SU-DHL-6 (cell line): ENCODE measurements around the gene C16orf87.

ENCODE experiments used
- CTCF ChIP-seq: fragments of 200-600 bp; sonication (generic); IDR thresholded peaks from one replicate; pipeline ENCODE4 v1.5.1; 2017; ENCODE audit warnings: antibody characterized with exemption, mild to moderate bottlenecking, low read length, moderate library complexity; ENCODE audit not compliant: insufficient read depth, poor library complexity, severe bottlenecking
- EZH2phosphoT487 ChIP-seq: fragments of 200-600 bp; sonication (generic), shearing (Covaris generic); conservative IDR thresholded peaks from 2 replicates; pipeline ENCODE4 v1.6.1; 2018; ENCODE audit warnings: mild to moderate bottlenecking, antibody characterized with exemption, low read length, moderate library complexity, mixed read lengths

- TF ChIP-seq CTCF: no peak
- no peak for TF ChIP-seq EZH2phosphoT487
These were observed 67.8 kb downstream of the C16orf87 start for GRCh38 chr16:46763147-46763546.
